Gastrocnemius medialis (tissue), 4 donors: ENCODE results near the gene CTSD. TPM values are rescaled to one million over a fixed set of nuclear protein-coding genes. Genes with fewer than 3 reads are reported as not detected.

Experiments used
- ATAC-seq, 2 donors: fragments of 150-250 bp; one replicate each; pipeline ENCODE4 v1.9.1; 2016
- DNase-seq, 2 donors: peaks; one replicate each; pipeline ENCODE4 v3.0.0-alpha.2; 2019
- H3K27ac ChIP-seq, 4 donors: fragments of 200-600 bp; sonication (generic); 1 replicate in 1 of 4; 2 replicates in 3 of 4; pipeline ENCODE4 v1.5.1; 2016 to 2018; ENCODE audit warnings: mild to moderate bottlenecking in 2 of 4, moderate library complexity in 1 of 4
- H3K27me3 ChIP-seq, 3 donors: fragments of 200-600 bp; sonication (generic) in 2 of 3; 1 replicate in 1 of 3; 2 replicates in 2 of 3; pipeline versions ENCODE4 v1.5.1 to v1.6.0; 2016 to 2019; ENCODE audit warnings: mild to moderate bottlenecking in 1 of 3, moderate library complexity in 1 of 3
- H3K36me3 ChIP-seq, 2 donors: fragments of 200-600 bp; sonication (generic) in 1 of 2; one replicate each; pipeline ENCODE4 v1.5.1; 2017 to 2018
- H3K4me1 ChIP-seq, 2 donors: fragments of 200-600 bp; sonication (generic) in 1 of 2; one replicate each; pipeline ENCODE4 v1.5.1; 2016 to 2017; ENCODE audit warnings: mild to moderate bottlenecking in 2 of 2
- H3K4me3 ChIP-seq, 4 donors: fragments of 200-600 bp; sonication (generic) in 3 of 4; 1 replicate in 1 of 4; 2 replicates in 3 of 4; pipeline ENCODE4 v1.5.1; 2016 to 2019; ENCODE audit warnings: mild to moderate bottlenecking in 2 of 4
- H3K9me3 ChIP-seq, 3 donors: fragments of 200-600 bp; sonication (generic) in 2 of 3; 1 replicate in 1 of 3; 2 replicates in 2 of 3; pipeline ENCODE4 v1.5.1; 2016 to 2019
- CTCF ChIP-seq, 5 experiments: fragments of 450-650 bp in 3 of 5; fragments of 200-600 bp in 2 of 5; sonication (generic) in 2 of 5; IDR thresholded peaks in 4 of 5; conservative IDR thresholded peaks in 1 of 5; 1 replicate in 4 of 5; 2 replicates in 1 of 5; pipeline ENCODE4 v1.5.1; 2016 to 2019; ENCODE audit warnings: antibody characterized with exemption in 5 of 5, mild to moderate bottlenecking in 3 of 5, moderate library complexity in 3 of 5
- POLR2A ChIP-seq, 2 donors: fragments of 450-650 bp; IDR thresholded peaks; one replicate each; pipeline ENCODE4 v1.6.1; 2017; ENCODE audit warnings: antibody characterized with exemption in 2 of 2, mild to moderate bottlenecking in 2 of 2, moderate library complexity in 2 of 2
- in situ Hi-C, 4 donors: fragments of 200-750 bp; cut with MboI; loops; one replicate each; pipeline versions ENCODE4 v1.15.0 to v1.8.0; 2017; ENCODE audit warnings: low sequenced_read_pairs in 4 of 4
- intact Hi-C: fragments of 100-400 bp; cut with DNase I; formaldehyde crosslinking; loops from one replicate; pipeline ENCODE4 v1.15.1; 2023; ENCODE audit warnings: low total_unique reads
- total RNA-seq, 4 donors: library from RNA; depleted of rRNA; stranded (reverse); fragments of >200 nt; gene quantifications; one replicate each; pipeline versions ENCODE4 v1.1.0 to v1.2.3, GENCODE V29; 2016

Gene CTSD
- total RNA-seq, 4 donors from 2014 or later = 490 to 981 (median 845) TPM

GRCh38 chr11:1731451-1732059, 32.2 kb downstream of the CTSD start:
- no peak overlapping the region for H3K4me3 ChIP-seq
- no peaks in the 10 kb centered on the region for H3K4me1 ChIP-seq
- intact Hi-C loops (no loop called here), in situ Hi-C loops (no loop called here)
- ATAC-seq (no peak), DNase-seq (no peak)
- H3K36me3 ChIP-seq = no peaks in the 10 kb centered on the region
- peaks cover 0 to 2% (median 0%) of the 10 kb centered on the region in 3 donors for H3K9me3 ChIP-seq
- H3K27ac ChIP-seq = no peak overlapping the region
- no peak for TF ChIP-seq CTCF (IDR thresholded peaks at IDR 0.05 in 4 of 5, conservative IDR thresholded peaks at IDR 0.05 in 1 of 5)
- no peak for TF ChIP-seq POLR2A (IDR thresholded peaks at IDR 0.05)
- H3K27me3 ChIP-seq = peaks cover 59 to 79% (median 62%) of the 10 kb centered on the region in 3 donors

DNA sequence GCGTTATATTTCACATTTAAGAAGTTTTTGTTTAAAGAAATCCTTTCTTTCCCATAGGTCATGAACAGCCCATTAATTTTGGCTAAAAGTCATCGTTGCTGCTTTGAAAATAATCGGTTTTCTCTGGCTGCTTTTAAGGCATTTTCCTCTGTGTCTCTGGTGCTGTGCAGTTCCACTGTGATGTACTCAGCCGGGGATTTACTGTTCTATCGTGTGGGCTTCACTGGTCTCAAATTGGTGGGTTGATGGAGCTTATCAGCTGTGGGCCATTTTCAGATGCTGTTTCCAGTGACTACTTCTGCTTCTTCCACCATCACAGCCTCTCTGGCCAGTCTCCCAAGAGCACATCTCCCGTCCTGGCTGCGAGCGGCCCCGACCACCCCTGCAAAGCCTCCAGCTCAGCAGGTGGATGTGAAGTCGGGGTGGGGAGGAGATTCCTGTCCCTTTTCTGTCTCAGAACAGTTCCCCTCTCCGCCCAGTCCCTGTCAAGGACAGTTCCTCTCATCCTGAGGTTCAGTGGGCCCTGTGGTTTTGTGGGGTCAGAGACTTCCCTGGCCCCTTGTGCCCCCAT, 33.6 kb downstream of the CTSD start:
- peaks cover 46 to 65% (median 59%) of the 10 kb centered on the region in 3 donors for H3K27me3 ChIP-seq

DNA sequence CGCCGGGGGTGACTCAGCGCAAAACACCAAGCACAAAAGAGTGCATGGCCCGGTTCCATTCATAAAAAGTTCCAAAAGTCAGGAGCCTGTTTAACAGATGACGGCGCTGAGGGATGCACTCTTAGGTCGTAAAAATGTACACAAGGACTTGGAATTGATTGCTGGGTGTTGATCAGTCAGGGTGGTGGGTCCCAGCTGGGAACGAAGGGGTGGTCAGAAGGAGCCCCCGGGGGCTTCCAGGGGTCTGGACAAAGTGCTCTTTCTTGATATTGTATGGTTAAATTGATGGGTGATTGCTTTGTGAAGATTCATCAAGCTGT, 34.1 kb downstream of the CTSD start:
- H3K27ac ChIP-seq = no peak overlapping the region
- no peaks in the 10 kb centered on the region for H3K9me3 ChIP-seq
- in situ Hi-C loops = no loop called here
- ATAC-seq (no peak), DNase-seq (no peak)
- H3K4me1 ChIP-seq = no peaks in the 10 kb centered on the region
- H3K4me3 ChIP-seq = no peak overlapping the region
- no peaks in the 10 kb centered on the region for H3K36me3 ChIP-seq
- TF ChIP-seq CTCF (IDR thresholded peaks at IDR 0.05 in 4 of 5, conservative IDR thresholded peaks at IDR 0.05 in 1 of 5) = no peak
- peaks cover 42 to 60% (median 56%) of the 10 kb centered on the region in 3 donors for H3K27me3 ChIP-seq
- intact Hi-C loops = no loop called here

More for the DNA sequence above, 33.6 kb downstream of the CTSD start:
- H3K9me3 ChIP-seq = no peaks in the 10 kb centered on the region
- H3K36me3 ChIP-seq = no peaks in the 10 kb centered on the region
- no peak for ATAC-seq
- no peak for DNase-seq
- TF ChIP-seq CTCF (IDR thresholded peaks at IDR 0.05 in 4 of 5, conservative IDR thresholded peaks at IDR 0.05 in 1 of 5) (no peak), POLR2A (IDR thresholded peaks at IDR 0.05) (no peak)
- in situ Hi-C loops (no loop called here), intact Hi-C loops (no loop called here)
- H3K4me3 ChIP-seq = no peak overlapping the region
- no peaks in the 10 kb centered on the region for H3K4me1 ChIP-seq
- no peak overlapping the region for H3K27ac ChIP-seq

DNA sequence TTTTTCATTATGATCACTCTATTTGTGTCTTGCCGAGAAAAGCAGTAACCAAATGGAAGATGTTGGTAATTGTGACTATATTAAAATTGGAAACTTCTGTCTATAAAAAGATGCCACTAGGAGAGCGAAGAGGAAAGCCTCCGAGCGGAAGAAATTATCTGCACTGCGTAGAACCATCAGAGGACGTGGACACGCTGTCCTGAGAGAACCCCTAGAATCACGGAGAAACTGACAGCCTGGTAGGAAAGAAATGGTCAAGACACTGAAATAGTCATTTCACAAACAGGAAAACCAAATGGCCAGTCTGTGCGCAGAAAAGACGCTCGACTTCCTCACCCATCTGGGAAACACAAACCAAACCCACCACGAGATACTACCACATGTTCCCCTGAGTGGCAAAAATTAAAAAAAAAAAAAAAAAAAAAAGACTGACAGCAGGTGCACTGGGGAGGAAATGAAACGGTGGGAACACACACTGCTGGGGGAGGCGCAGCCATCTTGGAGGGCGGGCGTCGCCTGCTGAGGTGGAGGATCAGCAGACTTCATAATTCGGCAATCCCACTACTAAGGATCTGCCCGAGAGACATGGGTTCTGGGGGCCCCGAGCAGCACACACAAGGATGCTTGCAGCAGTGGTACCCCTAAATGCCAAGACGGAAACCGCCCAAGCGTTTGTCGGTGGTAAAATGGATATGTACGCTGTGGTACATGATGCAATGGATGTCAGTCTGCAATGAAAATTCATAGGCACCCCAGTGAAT, 34.6 kb downstream of the CTSD start:
- TF ChIP-seq CTCF (IDR thresholded peaks at IDR 0.05 in 4 of 5, conservative IDR thresholded peaks at IDR 0.05 in 1 of 5) (no peak), POLR2A (IDR thresholded peaks at IDR 0.05) (no peak)
- Histone ChIP-seq H3K4me3 (no peak overlapping the region), H3K27ac (no peak overlapping the region), H3K36me3 (no peaks in the 10 kb centered on the region), H3K27me3 (peaks cover 39 to 54% (median 53%) of the 10 kb centered on the region in 3 donors), H3K9me3 (no peaks in the 10 kb centered on the region), H3K4me1 (no peaks in the 10 kb centered on the region)
- intact Hi-C loops = no loop called here
- ATAC-seq = no peak
- no peak for DNase-seq
- in situ Hi-C loops = no loop called here
